ENCODE results near the gene SPATA9.

- TF ChIP-seq CTCF (conservative IDR thresholded peaks at IDR 0.05; ENCODE audit: low read length) (no peak), EZH2phosphoT487 (IDR thresholded peaks at IDR 0.05; ENCODE audit: borderline replicate concordance, low read depth, low read length) (no peak)
These were observed 56.1 kb downstream of the SPATA9 start for GRCh38 chr5:95626701-95627100.
